ENCODE results near the gene KCNJ6. TPM values are rescaled to one million over a fixed set of nuclear protein-coding genes. Genes with fewer than 3 reads are reported as not detected.

KCNJ6 gene
- total RNA-seq, 1 donor from 2014 or later: not detected

GRCh38 chr21:37804001-37804400 is 112.3 kb downstream of the KCNJ6 start:
- H3K4me1 ChIP-seq: no peaks in the 10 kb centered on the region
- TF ChIP-seq POLR2A (IDR thresholded peaks at IDR 0.05) (no peak), CTCF (IDR thresholded peaks at IDR 0.05) (no peak), POLR2AphosphoS5 (IDR thresholded peaks at IDR 0.05; ENCODE audit: insufficient read depth in 1 of 2, low read depth in 1 of 2) (no peak)
- no peak overlapping the region for H3K4me3 ChIP-seq
- H3K27me3 ChIP-seq: no peaks in the 10 kb centered on the region
- no peaks in the 10 kb centered on the region for H3K9me3 ChIP-seq
- no peaks in the 10 kb centered on the region for H3K36me3 ChIP-seq
- H3K27ac ChIP-seq: no peak overlapping the region
- intact Hi-C loops (cut with DNase I): no loop called here
- no peak for DNase-seq (ENCODE audit: extremely low spot score in 2 of 2)

DNA sequence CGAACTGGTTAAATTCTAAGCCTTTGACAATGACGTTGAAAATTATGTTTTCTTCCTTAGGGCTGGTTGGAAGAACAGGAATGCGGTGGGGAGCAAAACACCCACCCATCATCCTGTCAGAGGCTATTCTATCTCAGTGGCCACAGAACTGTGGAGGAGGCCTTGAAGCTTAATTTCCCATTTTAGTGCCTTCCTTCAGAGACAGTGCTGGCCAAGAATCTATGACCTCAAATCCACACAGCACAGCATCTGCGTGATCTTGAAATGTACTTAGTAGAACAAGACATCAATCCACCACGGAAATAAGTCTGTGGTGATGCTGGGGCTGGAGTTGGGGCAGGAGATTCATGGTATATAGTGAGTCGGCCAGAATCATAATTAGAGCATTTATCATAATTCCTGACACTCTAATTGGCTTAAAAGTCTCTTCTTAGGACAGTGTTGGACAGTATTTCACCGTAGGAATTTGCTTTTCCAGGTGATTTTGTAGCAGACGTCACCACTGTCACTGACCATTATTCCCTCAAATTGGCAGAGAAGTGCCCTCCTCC is 113.1 kb downstream of the KCNJ6 start:
- DNase-seq (ENCODE audit: extremely low spot score in 2 of 2): no peak
- Histone ChIP-seq H3K4me1 (no peaks in the 10 kb centered on the region), H3K36me3 (no peaks in the 10 kb centered on the region), H3K4me3 (no peak overlapping the region), H3K27me3 (no peaks in the 10 kb centered on the region), H3K27ac (no peak overlapping the region), H3K9me3 (no peaks in the 10 kb centered on the region)
- TF ChIP-seq POLR2A (IDR thresholded peaks at IDR 0.05) (no peak), CTCF (IDR thresholded peaks at IDR 0.05) (no peak), POLR2AphosphoS5 (IDR thresholded peaks at IDR 0.05; ENCODE audit: insufficient read depth in 1 of 2, low read depth in 1 of 2) (no peak)
- intact Hi-C loops (cut with DNase I): no loop called here

GRCh38 chr21:37800456-37801061 is 115.7 kb downstream of the KCNJ6 start:
- intact Hi-C loops (cut with DNase I): no loop called here
- TF ChIP-seq POLR2AphosphoS5 (IDR thresholded peaks at IDR 0.05; ENCODE audit: insufficient read depth in 1 of 2, low read depth in 1 of 2) (no peak), CTCF (IDR thresholded peaks at IDR 0.05) (no peak), POLR2A (IDR thresholded peaks at IDR 0.05) (no peak)
- no peaks in the 10 kb centered on the region for H3K4me1 ChIP-seq
- H3K9me3 ChIP-seq: no peaks in the 10 kb centered on the region
- no peaks in the 10 kb centered on the region for H3K27me3 ChIP-seq
- no peak for DNase-seq (ENCODE audit: extremely low spot score in 2 of 2)
- no peak overlapping the region for H3K4me3 ChIP-seq
- no peak overlapping the region for H3K27ac ChIP-seq
- no peaks in the 10 kb centered on the region for H3K36me3 ChIP-seq

DNA sequence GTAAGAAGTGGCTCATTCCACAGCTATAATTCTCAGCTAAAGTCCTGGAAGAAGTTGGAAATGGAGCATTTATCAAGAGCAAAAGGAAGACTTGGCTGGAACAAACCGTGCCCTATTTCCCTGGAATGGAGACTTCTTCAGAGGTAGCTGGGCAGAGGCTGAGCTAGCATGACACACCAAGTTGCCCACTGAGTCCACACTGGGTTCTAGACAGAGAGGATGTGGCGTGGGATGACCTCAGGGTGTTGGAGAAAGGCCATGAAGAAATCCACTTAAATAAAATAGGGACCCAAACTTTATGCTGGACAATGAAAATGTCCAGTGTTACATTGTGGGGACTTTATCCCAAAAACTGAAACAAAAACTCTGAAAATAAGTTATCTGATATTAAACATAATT is 116.2 kb downstream of the KCNJ6 start:
- Histone ChIP-seq H3K9me3 (no peaks in the 10 kb centered on the region), H3K4me3 (no peak overlapping the region), H3K27ac (no peak overlapping the region), H3K27me3 (no peaks in the 10 kb centered on the region), H3K36me3 (no peaks in the 10 kb centered on the region), H3K4me1 (no peaks in the 10 kb centered on the region)
- intact Hi-C loops (cut with DNase I): no loop called here
- TF ChIP-seq POLR2AphosphoS5 (IDR thresholded peaks at IDR 0.05; ENCODE audit: insufficient read depth in 1 of 2, low read depth in 1 of 2) (no peak), CTCF (IDR thresholded peaks at IDR 0.05) (no peak), POLR2A (IDR thresholded peaks at IDR 0.05) (no peak)
- no peak for DNase-seq (ENCODE audit: extremely low spot score in 2 of 2)
